HCT116 (cell line): Measurements from ENCODE around the gene TMCC1.

ENCODE experiments used
- CEBPB ChIP-seq: IDR thresholded peaks from 2 replicates; pipeline ENCODE4 v1.6.1; 2012; ENCODE audit warnings: low read depth
- CTCF ChIP-seq, 3 experiments: fragments of 200-600 bp in 1 of 3; sonication (generic) in 1 of 3; IDR thresholded peaks in 2 of 3; conservative IDR thresholded peaks in 1 of 3; 2 replicates each; pipeline ENCODE4 v1.5.1; 2012 to 2017; ENCODE audit warnings: low read depth in 2 of 3, low read length in 2 of 3, antibody characterized with exemption in 1 of 3, borderline replicate concordance in 1 of 3, control low read depth in 1 of 3, mild to moderate bottlenecking in 1 of 3, mixed read lengths in 1 of 3, mixed run types in 1 of 3, moderate library complexity in 1 of 3; ENCODE audit not compliant: insufficient read depth in 1 of 3
- EZH2 ChIP-seq: fragments of 200-600 bp; sonication (generic); IDR thresholded peaks from 2 replicates; pipeline ENCODE4 v1.6.1; 2017; ENCODE audit warnings: antibody characterized with exemption, mixed run types
- MAX ChIP-seq: IDR thresholded peaks from 2 replicates; pipeline ENCODE4 v1.6.1; 2012
- POLR2A ChIP-seq: IDR thresholded peaks from 2 replicates; pipeline ENCODE4 v1.7.0; 2011; ENCODE audit warnings: borderline replicate concordance; ENCODE audit not compliant: insufficient read depth, insufficient read length; ENCODE audit errors: extremely low read depth
- POLR2AphosphoS5 ChIP-seq: IDR thresholded peaks from 2 replicates; pipeline ENCODE4 v1.6.1; 2011; ENCODE audit warnings: mild to moderate bottlenecking, low read depth, low read length, moderate library complexity
- REST ChIP-seq: IDR thresholded peaks from 2 replicates; pipeline ENCODE4 v1.6.1; 2012; ENCODE audit warnings: low read depth
- SIN3A ChIP-seq: IDR thresholded peaks from 2 replicates; pipeline ENCODE4 v1.6.1; 2012; ENCODE audit warnings: low read depth
- YY1 ChIP-seq: IDR thresholded peaks from 2 replicates; pipeline ENCODE4 v1.6.1; 2011; ENCODE audit warnings: low read length, low read depth, moderate library complexity, mild to moderate bottlenecking; ENCODE audit not compliant: insufficient replicate concordance; ENCODE audit errors: extremely low read depth
- ZBTB33 ChIP-seq: IDR thresholded peaks from 2 replicates; pipeline ENCODE4 v1.6.1; 2011; ENCODE audit warnings: mild to moderate bottlenecking, low read length, moderate library complexity; ENCODE audit not compliant: insufficient replicate concordance; ENCODE audit errors: extremely low read depth
- ZFX ChIP-seq: fragments of 450-650 bp; IDR thresholded peaks from 2 replicates; pipeline ENCODE4 v1.6.1; 2017
- ZNF274 ChIP-seq: fragments of 200-500 bp; sonication (Bioruptor generic); IDR thresholded peaks from 2 replicates; pipeline ENCODE4 v1.6.1; 2014; ENCODE audit warnings: mild to moderate bottlenecking, low read depth, low read length, inconsistent platforms

GRCh38 chr3:129703913-129704312 is 189.6 kb downstream of the TMCC1 start:
- no peak for TF ChIP-seq POLR2AphosphoS5
- no peak for TF ChIP-seq EZH2
- TF ChIP-seq YY1 = no peak
- no peak for TF ChIP-seq MAX
- no peak for TF ChIP-seq CEBPB
- no peak for TF ChIP-seq POLR2A
- TF ChIP-seq ZBTB33 = no peak
- TF ChIP-seq CTCF (IDR thresholded peaks at IDR 0.05 in 2 of 3, conservative IDR thresholded peaks at IDR 0.05 in 1 of 3; ENCODE audit: borderline replicate concordance in 1 of 3, insufficient read depth in 1 of 3, low read depth in 2 of 3, low read length in 2 of 3) = no peak
- TF ChIP-seq SIN3A = no peak
- TF ChIP-seq REST = no peak
- TF ChIP-seq ZNF274 = no peak
- TF ChIP-seq ZFX = no peak
